HG03159 (cell line): Measurements from ENCODE around the gene UBE2F.
"Not testable (repeated sequence)": the region's sequence is repeated elsewhere in the genome, so short reads cannot be mapped to it uniquely, and the experiment has no call there.

Experiments used
- ATAC-seq: cut with Tn5 transposase; IDR thresholded peaks from one replicate; pipeline ENCODE4 v1.9.1; 2021; ENCODE audit warnings: mild to moderate bottlenecking, moderate library complexity; ENCODE audit not compliant: unreplicated experiment

Gene UBE2F

DNA sequence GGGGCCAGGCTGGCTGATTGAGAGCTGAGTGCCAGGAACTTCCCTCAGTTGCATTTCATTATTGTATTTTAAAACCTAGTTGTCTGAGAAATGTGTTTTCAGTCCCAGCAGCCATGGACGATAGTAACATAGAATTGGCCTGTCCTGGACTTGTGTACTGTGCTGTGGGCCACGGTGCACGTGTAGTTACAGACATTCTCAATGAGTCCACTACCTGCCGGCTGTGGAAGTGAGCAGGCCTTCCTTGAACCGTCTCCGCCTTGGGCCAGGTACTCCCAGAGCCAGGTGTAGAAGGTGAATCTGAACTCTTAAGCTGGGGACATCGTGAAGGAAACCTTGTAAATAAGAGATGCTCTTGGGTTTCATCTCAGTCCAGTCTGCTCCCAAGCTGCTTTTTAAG is 47.0 kb downstream of the UBE2F start:
- no peak for ATAC-seq

DNA sequence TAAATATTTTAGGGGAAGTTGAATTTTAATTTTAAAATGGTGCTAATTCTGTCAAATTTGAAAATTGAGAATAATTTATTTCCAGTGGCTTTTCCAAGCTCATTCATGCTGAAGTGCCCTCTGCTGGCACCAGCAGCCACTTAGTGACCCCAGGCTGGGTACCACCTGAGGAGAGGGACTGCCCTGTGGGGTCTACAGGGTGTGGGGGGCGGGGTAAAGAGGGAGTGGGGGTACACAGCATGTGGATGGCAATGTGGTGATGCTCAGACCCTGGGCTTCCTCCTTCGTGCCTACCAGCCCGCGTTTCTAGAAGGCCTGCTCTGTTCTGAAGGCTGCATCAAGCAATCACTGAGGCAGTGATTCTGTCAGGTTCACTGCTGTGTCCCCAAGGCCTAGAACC is 48.9 kb downstream of the UBE2F start:
- ATAC-seq, result no peak

- no peak for ATAC-seq
Measured at GRCh38 chr2:238016526-238016925, 49.7 kb downstream of the UBE2F start.

DNA sequence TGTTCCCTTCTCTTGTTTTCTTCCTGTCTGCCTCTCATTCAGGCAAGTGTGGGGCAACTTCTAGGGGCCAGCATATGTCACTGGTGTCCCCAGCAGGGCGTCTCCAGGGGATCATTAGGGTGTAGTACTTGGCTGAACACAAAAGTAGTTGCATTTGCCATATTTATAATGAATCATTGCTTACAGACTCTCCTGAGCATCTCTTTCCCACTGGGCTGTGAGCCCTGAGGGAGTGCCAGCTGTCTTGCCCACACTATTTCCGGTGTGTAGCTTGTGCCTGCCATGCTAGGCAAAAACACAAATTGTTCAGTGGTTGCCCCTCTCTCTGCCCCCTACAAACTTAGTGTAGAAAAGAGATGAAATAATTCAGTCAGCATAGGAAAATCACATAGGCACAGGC is 53.1 kb downstream of the UBE2F start:
- ATAC-seq, result no peak

DNA sequence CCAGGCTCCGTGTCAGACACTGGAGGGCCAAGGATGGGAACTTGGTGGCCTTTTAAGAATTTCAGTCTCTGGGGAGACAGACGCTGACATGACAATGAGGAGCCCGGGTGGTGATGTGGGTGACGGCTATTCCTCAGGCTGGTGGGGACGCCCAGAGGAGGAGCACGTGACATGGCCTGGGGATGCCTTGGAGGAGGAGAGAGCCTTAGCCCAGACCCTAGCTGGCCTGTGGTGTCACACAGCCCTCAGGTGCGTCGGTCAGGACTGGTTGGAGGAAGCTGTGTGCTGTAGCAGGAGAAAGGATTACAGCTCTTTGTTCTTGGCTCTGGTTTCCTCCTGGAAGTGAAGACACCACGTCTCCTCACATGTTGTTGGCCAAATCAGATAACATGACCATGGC is 54.0 kb downstream of the UBE2F start:
- no peak for ATAC-seq

GRCh38 chr2:238021327-238021726 is 54.5 kb downstream of the UBE2F start:
- no peak for ATAC-seq

DNA sequence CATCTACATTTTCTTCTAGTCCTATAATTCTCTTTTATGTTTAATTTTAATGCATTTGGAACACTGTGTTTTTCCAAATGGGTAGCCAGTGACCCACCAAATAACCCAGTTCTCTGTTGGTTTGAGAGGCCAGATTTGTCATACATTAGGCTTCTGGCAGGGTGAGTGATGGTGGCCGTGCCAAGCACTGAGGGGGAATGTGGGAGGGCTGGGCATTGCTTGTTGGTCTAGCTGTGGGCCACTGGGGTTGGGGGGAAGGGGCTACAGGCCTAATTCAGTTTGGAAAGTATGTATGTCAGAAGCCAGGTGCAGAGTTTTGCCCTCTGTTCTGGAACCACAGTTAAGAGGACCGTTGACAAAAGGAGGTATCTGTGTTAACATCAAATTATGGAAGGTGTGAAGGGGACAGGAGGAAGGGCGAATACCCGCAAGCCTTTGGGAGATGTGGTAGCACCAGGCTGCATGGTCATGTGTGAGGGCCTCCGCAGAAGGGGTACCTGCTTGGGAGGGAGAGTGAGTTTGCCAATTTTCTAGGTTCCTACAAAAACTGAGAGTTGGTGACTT is 55.9 kb downstream of the UBE2F start:
- no peak for ATAC-seq

DNA sequence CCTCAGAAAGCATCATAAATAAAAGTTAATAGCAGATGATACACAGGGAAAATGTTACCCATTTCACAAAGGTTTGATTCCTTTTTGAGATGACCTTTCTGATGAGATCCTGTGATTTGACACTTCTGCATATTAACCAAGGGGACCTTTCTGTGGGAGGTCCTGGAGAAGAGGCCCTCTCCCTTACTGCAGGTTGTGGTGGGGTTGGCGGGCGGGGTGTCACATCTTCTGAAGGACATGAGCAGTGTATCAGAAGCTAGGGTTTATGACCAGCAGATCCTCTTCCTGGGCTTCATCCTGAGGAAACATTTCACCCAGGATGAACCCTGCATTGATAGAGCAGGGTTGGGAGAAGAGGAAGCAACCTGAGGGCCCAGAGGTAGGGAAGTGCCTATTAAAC is 56.8 kb downstream of the UBE2F start:
- ATAC-seq, result no peak

- ATAC-seq, result no peak
Measured at GRCh38 chr2:238024986-238025385, 58.2 kb downstream of the UBE2F start.

- no peak for ATAC-seq
Measured at GRCh38 chr2:238025741-238026360, 59.0 kb downstream of the UBE2F start.

- ATAC-seq, result no peak
Measured at GRCh38 chr2:238027058-238027457, 60.2 kb downstream of the UBE2F start.

- no peak for ATAC-seq
Measured at GRCh38 chr2:238027591-238028415, 61.0 kb downstream of the UBE2F start.

- no peak for ATAC-seq
Measured at GRCh38 chr2:238029853-238030252, 63.0 kb downstream of the UBE2F start.

GRCh38 chr2:238030422-238031155 is 63.8 kb downstream of the UBE2F start:
- no peak for ATAC-seq

DNA sequence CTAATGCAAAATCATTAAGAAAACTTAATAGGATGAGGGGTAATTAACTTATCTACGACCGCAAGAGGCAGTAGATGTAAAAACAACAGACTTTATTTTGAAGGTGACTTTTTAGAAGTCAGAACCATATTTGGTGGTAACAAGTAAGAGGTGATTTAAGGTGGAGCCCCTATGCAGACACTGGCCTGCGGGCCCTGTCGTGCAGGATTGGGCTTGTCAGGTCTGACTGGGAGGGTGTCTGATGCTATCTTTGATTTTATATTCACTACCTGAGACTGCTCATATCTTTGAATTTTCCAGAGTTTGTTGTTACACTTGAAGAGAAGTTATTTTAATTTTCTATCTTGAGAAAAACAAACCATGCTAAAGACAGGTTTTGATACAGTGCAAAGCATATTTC is 64.9 kb downstream of the UBE2F start:
- no peak for ATAC-seq

DNA sequence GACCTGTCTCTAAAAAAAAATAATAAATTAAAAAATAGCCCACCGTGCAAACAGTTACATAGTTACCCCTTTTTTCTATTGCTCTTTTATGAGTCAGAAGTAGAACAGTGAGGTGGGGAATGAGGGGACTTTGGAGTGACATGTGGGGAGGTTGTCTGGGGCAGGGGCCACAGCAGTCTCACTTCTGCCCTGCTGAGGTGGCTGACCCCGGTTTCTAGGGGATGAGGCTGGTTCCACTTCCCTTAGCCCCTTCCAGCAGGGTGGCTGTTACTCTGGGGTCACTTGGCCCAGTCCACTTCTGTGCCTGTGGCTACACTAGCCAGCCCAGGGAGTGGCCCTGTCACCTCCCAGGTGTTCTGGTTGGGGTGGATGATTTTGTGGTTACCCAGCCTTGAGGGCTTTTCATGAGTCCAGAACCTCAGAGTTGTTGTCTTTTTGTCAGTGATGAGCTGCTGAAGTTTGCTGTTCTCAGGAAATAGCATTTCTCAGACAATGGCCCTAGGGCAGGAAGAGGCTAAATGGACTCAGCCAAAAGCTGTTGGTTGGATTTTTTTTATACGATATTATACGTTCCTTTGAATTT is 66.0 kb downstream of the UBE2F start:
- no peak for ATAC-seq

- not testable (repeated sequence) for ATAC-seq
Measured at GRCh38 chr2:238033991-238034390, 67.2 kb downstream of the UBE2F start.

DNA sequence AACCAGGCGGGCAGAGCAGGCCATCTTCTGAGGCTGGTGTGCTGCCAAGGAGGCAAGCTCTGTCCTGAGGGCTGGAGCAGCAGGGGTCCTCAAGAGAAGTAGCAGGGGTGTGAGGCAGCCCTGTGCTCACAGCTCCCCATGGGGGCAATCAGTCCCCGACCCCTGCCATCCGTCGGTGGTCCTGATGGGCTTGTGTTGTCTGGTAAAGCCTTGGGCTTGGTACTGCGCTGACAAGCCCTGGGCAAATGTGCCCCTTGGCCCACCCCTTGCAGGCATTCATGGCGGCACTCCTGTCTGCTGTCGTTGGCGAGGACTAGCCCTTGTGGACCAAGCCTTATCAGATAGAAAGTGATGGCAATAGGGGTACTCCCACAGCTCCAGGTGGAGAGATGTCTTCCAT is 71.4 kb downstream of the UBE2F start:
- no peak for ATAC-seq

GRCh38 chr2:238039151-238039550 is 72.3 kb downstream of the UBE2F start:
- no peak for ATAC-seq

- ATAC-seq, result no peak
Measured at GRCh38 chr2:238039985-238040384, 73.2 kb downstream of the UBE2F start.

DNA sequence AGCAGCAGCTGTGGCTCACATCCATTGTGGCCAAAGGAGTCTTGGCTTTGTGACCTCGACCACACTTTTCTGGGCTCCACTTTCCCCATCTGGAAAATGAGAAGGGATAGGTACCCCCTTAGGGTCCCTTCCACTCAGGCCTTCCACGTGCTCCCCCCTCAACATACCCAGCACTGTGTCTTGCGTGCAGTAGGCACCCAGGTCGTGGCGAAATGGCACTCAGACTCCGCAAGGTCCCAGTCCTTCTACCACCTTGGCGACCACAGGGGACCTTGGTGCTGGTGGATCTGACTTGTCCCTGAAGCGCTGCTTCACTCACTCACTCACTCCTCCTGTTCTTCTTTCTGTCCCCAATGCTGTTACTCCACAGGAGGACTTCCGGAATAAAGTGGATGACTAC is 74.1 kb downstream of the UBE2F start:
- no peak for ATAC-seq
